GM12872 (cell line): ENCODE measurements around the gene FTH1.

ENCODE experiments used
- TF ChIP-seq, protein P1 (sequence below): IDR thresholded peaks from 3 replicates; pipeline ENCODE4 v1.5.1; 2011; ENCODE audit warnings: low read depth, mild to moderate bottlenecking, low read length, moderate library complexity; ENCODE audit not compliant: insufficient read depth

FTH1 gene

DNA sequence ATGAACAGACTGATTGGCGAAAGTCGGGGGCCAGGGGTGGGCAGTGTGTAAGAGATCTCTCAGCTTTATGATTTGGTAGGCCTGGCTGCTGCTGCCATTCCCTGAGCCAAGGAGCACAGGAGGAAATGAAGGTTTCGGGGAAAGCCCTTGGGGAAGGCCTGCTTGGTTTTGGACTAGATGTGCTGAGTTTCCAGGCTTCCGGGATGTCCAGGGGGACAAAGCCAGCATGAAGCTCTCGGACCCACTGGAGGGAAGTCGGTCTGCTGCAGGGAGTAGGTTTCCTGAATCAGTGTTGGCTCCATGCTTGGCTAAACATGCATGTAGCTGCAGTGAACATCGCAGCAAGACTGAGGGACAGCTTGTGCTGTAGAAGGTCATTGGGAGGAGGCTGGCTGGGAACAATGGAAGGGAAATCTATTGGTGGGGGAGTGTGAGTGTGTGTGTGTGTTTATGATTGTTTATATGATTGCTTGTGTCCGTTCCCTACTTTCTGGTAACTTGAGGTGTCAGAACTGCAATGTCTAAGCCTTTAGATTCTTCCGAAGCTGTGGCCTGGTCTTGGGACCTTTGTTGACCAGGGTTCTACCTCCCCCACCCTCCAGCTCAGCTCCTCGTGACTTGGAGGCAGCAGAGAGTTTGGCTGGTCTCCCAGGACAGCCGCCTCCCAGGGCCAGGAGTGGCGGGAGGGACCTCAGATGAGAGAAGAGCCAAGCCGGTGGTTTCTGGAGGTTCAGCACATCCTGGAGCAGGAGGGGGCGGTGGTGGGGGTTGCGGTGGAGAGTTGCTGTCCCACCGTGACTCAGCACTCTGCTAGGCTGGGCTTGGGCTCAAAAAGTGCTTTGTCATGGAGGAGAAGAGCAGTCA, 4.0 kb upstream of the FTH1 start:
- TF ChIP-seq, protein P1, sequence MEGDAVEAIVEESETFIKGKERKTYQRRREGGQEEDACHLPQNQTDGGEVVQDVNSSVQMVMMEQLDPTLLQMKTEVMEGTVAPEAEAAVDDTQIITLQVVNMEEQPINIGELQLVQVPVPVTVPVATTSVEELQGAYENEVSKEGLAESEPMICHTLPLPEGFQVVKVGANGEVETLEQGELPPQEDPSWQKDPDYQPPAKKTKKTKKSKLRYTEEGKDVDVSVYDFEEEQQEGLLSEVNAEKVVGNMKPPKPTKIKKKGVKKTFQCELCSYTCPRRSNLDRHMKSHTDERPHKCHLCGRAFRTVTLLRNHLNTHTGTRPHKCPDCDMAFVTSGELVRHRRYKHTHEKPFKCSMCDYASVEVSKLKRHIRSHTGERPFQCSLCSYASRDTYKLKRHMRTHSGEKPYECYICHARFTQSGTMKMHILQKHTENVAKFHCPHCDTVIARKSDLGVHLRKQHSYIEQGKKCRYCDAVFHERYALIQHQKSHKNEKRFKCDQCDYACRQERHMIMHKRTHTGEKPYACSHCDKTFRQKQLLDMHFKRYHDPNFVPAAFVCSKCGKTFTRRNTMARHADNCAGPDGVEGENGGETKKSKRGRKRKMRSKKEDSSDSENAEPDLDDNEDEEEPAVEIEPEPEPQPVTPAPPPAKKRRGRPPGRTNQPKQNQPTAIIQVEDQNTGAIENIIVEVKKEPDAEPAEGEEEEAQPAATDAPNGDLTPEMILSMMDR, result no peak

DNA sequence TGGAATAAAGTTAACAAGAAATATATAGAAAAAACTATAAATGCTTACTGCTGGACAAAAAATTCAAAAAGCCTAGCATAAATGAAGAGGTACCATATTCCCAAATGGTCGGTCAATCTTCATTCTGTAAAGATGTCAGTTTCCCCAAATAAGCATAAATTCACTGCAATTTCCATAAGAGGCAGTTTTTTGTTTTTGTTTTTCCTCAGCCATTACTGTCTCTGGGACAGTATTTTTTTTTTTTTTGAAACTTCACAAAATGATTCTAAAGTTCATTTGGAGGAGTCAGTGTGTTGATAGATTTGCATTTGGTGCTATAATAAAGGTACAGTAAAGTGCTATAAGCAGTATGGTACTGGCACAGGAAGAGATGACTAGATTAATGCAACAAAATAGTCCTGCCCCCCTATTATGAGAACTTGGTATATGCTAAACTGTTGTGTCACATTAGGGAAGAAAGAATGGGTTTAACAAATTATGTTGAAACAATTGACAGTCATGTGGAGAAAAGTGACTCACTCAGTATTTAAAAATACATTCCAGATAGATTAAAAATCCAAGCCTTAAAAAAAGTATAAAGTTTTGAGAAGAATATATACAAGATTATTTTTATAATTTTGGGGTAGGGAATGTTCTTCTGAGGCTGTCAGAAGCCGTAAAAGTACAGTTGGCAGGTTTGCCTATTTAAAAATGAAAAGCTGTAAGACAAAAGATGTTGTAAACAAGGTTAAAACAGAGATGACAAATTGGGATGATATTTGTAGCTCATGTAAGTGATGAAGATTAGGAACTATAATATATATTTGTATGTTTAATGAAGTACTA, 2.6 kb upstream of the FTH1 start:
- TF ChIP-seq, protein P1, result no peak

DNA sequence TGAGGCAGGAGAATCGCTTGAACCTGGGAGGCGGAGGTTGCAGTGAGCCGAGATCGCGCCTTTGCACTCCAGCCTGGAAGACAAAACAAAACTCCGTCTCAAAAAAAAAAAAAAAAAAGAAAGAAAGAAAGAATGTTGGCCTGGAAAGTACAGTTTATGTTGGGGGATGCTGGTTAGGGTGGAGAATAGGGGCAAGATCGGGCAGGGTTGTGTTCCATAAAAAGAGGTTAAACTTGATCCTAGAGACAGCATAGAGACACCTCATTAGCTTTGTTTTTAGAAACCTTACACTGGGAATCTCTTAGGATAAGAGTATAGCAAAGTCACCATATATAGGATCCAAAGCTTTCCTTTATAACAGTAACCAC, 1.9 kb upstream of the FTH1 start:
- TF ChIP-seq, protein P1, result no peak

DNA sequence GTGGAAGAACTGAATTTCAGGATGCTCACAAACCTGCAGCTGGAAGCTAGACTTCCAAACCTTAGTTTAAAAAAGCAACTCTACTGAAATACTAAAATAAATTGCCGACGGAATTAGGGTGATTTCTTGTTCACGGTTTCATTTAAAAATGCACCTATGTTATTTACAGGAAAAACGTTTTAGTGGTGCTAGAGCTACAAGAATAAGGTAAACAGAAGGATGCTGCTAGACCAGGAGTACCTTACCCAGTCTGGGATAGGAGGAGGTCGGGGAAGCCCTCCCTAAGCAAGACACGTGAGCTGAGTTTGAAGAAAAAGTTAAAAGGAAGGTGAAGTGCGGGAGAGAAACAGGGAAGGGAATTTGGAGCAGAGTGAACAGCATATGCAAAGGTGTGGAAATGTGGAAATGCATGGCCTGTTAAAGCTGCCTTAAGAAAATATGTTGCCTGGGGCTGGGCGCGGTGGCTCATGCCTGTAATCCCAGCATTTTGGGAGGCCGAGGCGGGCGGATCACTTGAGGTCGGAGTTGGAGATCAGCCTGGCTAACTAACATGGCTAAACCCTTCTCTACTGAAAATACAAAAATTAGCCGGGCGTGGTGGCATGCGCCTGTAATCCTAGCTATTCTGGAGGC, 1.4 kb upstream of the FTH1 start:
- TF ChIP-seq, protein P1, result no peak

DNA sequence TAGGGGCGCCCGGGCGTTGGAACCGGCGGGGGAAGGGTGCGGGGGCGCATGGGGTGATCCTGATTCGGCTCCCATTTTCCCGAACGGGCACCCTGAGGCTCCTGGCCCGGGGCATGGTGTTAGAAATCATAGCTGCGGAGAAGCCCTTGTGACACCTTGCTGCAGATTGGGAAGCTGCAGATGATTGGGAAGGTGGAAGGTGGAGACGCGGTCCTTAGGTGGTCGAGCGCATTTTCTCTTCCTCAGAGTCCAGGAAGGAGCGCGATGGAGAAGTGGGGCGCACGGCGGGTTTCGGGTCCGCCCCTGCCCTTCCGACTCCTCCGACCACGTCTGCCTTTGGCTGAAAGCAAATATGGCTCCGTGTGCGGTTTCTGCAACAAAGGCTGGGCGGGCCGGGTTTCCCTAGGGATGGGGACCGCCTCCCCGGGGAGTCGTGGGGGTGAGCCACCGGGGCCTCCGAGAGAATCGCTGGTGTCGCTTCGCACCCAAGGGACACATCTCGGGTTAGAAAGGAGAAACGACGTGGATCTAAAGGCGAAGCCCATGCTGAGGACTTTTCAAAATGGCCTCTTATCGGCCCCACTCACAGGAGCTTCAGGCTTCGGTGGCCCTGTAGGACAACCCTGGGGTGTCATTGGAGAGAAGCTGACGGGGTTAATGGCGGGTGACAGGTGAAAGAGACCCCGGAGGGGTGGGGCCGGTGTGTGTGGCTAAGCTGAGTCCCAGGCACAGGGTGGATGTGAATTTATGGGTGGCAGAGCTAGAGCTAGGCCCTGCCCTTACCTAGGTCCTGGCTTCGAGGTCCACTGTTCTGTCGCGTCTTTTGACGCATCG, 707 bp upstream of the FTH1 start:
- TF ChIP-seq, protein P1, result no peak

DNA sequence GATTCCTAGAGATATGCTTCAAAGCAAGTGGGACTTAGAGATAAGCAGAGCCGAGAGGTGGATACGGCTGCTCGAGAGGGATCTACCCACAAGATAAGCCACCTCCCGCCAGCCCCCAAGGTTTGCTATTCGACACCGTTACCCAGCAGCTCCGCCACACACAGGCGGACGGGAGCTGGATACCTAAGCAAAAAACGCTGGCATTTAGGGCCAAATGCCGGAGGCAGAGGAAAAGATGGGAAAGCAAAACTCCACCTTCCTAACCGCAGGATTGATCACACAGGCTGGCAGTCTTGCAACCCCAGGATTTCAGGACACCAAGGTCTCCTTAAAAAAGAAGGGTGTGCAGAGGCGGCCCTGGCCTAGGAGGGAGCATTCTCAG, 709 bp downstream of the FTH1 start:
- TF ChIP-seq, protein P1, result no peak
